HG02943 (cell line): ENCODE data around the gene CXCL12.

Experiments
- ATAC-seq: cut with Tn5 transposase; IDR thresholded peaks from one replicate; pipeline ENCODE4 v1.9.1; 2021; ENCODE audit warnings: mild to moderate bottlenecking, low read depth, moderate library complexity; ENCODE audit not compliant: unreplicated experiment

Gene CXCL12

GRCh38 chr10:44386546-44387052, 1.7 kb upstream of the CXCL12 start:
- ATAC-seq: no peak

GRCh38 chr10:44385696-44386441, 972 bp upstream of the CXCL12 start:
- no peak for ATAC-seq

GRCh38 chr10:44384601-44385025, 284 bp downstream of the CXCL12 start:
- no peak for ATAC-seq

GRCh38 chr10:44383749-44384600, 922 bp downstream of the CXCL12 start:
- ATAC-seq: no peak

GRCh38 chr10:44382981-44383748, 1.7 kb downstream of the CXCL12 start:
- ATAC-seq: no peak

- no peak for ATAC-seq
Measured at GRCh38 chr10:44382131-44382858, 2.6 kb downstream of the CXCL12 start.

- ATAC-seq: no peak
Measured at GRCh38 chr10:44380829-44381600, 3.9 kb downstream of the CXCL12 start.

- ATAC-seq: no peak
Measured at GRCh38 chr10:44379907-44380306, 5.0 kb downstream of the CXCL12 start.

GRCh38 chr10:44378626-44379025, 6.3 kb downstream of the CXCL12 start:
- no peak for ATAC-seq

GRCh38 chr10:44377651-44378310, 7.1 kb downstream of the CXCL12 start:
- ATAC-seq: no peak

- no peak for ATAC-seq
Measured at GRCh38 chr10:44376472-44377099, 8.3 kb downstream of the CXCL12 start.

GRCh38 chr10:44374155-44374554, 10.7 kb downstream of the CXCL12 start:
- no peak for ATAC-seq

GRCh38 chr10:44373341-44373995, 11.4 kb downstream of the CXCL12 start:
- ATAC-seq: no peak

- no peak for ATAC-seq
Measured at GRCh38 chr10:44372181-44372580, 12.7 kb downstream of the CXCL12 start.

- ATAC-seq: no peak
Measured at GRCh38 chr10:44370731-44371248, 14.1 kb downstream of the CXCL12 start.

GRCh38 chr10:44369854-44370253, 15.0 kb downstream of the CXCL12 start:
- ATAC-seq: no peak

- ATAC-seq: no peak
Measured at GRCh38 chr10:44369296-44369695, 15.6 kb downstream of the CXCL12 start.

GRCh38 chr10:44368637-44369036, 16.3 kb downstream of the CXCL12 start:
- no peak for ATAC-seq
